GM19193 (cell line): ENCODE results near the gene DNAH11.

ENCODE experiments used
- POLR2A ChIP-seq: IDR thresholded peaks from 4 replicates; pipeline ENCODE4 v1.6.1; 2011; ENCODE audit not compliant: insufficient read depth, insufficient read length; ENCODE audit errors: extremely low read depth

The DNAH11 gene

DNA sequence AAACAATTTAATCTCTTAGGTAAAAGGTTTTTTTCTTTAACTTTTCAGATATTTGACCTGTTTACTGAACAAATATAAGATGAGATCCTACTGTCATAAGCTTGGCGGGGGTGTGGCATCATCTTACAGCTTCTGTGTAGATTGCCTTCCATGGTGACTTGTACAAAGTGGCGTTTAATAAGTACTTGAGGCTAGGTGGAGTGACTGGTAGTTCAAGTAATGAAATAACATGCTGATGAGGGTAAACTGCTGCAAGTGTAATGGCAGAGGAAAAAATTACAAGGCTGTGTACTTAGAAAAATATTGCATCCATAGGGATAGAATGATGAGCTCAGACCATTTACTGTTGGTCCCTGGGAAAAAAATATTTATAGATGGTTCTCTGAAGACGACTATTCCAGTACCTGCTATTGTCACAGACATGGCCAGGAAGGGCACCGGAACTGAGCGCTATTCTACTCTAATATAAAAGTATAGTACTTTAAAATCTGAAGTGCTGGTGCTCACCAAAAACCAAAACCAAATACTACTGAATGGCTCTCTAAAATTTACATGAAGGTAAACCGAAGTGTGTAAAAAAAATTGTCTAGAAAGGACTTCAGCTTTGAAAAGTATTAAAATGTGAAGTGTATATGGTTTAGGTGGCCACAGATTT, 42.4 kb downstream of the DNAH11 start:
- no peak for TF ChIP-seq POLR2A

GRCh38 chr7:21587139-21587784, 44.4 kb downstream of the DNAH11 start:
- TF ChIP-seq POLR2A = no peak

DNA sequence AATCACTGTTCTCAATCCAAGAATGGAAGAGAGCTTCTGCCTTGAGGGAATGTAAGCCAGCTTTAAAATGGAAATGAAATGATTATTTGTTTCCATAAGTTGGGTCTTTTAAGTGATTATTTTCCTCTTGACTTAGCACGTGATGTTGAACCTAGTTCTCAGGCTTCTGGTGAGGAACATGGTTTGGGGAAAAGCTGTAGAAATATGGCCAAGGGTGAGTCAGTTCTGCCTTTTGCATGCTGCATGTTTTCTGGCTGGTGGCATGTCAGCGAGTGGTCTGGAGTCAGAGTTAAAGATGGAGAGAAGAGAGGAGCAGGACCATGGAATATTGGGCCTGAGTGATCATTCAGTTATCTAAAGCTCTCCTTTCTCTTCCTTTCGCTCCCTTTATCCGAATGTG, 54.0 kb downstream of the DNAH11 start:
- no peak for TF ChIP-seq POLR2A

DNA sequence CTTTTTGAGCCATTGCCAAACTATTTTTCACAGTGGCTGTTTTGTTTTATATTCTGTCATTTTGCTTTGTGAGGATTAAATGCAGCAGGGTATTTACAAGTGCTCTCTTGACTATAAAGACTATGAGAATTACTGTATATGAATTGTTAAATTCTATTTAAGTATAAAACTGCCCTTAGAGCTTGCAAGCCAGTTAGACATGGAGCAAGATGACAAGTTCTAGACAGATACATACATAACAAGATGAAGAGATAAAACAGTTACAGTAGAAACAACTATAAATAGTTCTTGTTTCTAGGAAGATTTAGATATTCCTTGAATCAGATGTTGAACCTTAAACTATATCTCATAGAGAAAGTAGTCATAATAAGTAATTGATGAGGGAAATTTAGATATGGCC, 60.6 kb downstream of the DNAH11 start:
- TF ChIP-seq POLR2A = no peak

DNA sequence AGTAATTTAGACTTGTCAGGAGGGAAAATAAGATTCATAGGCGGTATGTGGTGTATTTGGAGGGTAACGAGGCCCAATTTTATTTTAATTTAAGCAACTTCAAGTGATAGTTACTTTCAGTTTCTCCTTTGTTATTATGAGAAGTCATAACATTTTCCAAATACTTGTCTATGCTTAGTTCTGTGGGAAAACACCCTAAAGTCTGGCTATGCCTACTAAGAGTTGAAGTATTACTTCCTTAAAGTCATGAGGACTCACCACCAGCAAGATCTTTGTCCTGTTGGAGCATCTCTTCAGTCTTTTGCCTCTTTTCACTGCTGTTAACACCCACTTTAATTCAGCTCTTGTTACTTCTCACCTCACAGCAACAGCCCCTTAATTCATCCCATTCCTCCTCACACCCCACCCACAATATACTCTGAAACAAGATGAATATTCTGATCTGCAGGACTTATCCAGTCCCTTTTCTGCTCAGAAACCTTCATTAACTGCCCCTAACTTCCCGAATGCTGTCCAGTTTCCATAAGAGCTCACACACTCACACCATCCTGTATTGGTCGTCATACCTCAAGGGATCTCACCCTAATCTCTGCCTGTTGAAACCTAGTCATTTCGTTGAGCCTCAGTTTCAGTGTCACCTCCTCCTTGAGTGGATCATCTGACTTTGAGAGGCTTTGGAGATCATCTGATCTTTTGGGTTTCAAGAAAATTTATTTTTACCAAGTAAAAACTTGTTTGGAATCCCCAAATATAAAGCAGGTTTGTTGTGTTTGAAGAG, 61.3 kb downstream of the DNAH11 start:
- TF ChIP-seq POLR2A = no peak

GRCh38 chr7:21605008-21605585, 62.3 kb downstream of the DNAH11 start:
- no peak for TF ChIP-seq POLR2A

GRCh38 chr7:21608465-21608864, 65.6 kb downstream of the DNAH11 start:
- no peak for TF ChIP-seq POLR2A

GRCh38 chr7:21611129-21611528, 68.3 kb downstream of the DNAH11 start:
- TF ChIP-seq POLR2A = no peak

- no peak for TF ChIP-seq POLR2A
Observed at GRCh38 chr7:21616091-21616490, 73.3 kb downstream of the DNAH11 start.

DNA sequence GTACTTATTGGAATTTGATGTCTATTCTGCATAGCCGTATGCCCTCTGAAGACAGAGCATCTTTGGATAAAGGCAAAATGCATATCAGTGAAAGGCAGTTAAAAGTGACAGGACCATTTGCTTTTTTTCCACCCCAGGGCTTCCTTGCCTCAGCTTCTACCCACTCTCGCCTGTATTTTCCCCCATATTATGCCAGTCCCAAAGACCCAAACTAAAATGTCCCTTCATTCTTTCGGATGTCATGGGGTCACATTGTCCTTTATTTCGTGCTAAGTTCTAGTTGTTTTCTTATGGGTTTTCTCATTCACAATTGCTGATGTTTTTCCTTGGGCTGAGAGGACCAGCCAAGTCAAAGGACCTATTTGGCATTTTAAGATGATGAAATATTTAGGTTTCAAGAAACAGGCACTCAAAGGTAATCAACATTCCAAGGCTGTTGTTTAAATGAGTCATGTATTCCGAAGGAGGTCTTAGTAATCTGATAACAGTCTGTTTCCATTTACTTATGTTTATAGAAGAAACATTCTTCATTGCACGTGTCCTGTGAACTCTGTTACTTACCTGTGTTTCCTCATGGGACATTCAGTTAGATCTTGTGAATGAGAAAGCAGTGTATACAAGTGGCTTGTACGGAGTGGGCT, 74.1 kb downstream of the DNAH11 start:
- TF ChIP-seq POLR2A = no peak

GRCh38 chr7:21617513-21617912, 74.7 kb downstream of the DNAH11 start:
- no peak for TF ChIP-seq POLR2A

GRCh38 chr7:21617916-21618390, 75.1 kb downstream of the DNAH11 start:
- no peak for TF ChIP-seq POLR2A

- TF ChIP-seq POLR2A = no peak
Observed at GRCh38 chr7:21618706-21619105, 75.9 kb downstream of the DNAH11 start.

GRCh38 chr7:21620054-21620453, 77.2 kb downstream of the DNAH11 start:
- no peak for TF ChIP-seq POLR2A

- TF ChIP-seq POLR2A = no peak
Observed at GRCh38 chr7:21624320-21624719, 81.5 kb downstream of the DNAH11 start.
